Natural killer cell (primary cell): Measurements from ENCODE around the gene NEDD4L. TPM values are rescaled to one million over a fixed set of nuclear protein-coding genes. Genes with fewer than 3 reads are reported as not detected.

ENCODE experiments used
- ATAC-seq, 3 donors: fragments of 150-1000 bp in 2 of 3; fragments of 200-7000 bp in 1 of 3; cut with Tn5 transposase; 1 replicate in 1 of 3; 2 replicates in 2 of 3; pipeline ENCODE4 v1.10.0; 2021; ENCODE audit warnings: mild to moderate bottlenecking in 2 of 3, moderate library complexity in 2 of 3
- DNase-seq, 2 donors: peaks; one replicate each; pipeline versions ENCODE4 v3.0.0 to v3.0.0-alpha.2; 2013 to 2021; ENCODE audit warnings: mixed read lengths in 1 of 2
- H3K27ac ChIP-seq: one replicate; pipeline ENCODE4 v1.5.1; 2013; ENCODE audit warnings: mild to moderate bottlenecking, low read length
- H3K27me3 ChIP-seq: one replicate; pipeline ENCODE4 v1.6.1; 2013; ENCODE audit warnings: low read length; ENCODE audit not compliant: control insufficient read depth, insufficient read depth
- H3K36me3 ChIP-seq: one replicate; pipeline ENCODE4 v1.6.1; 2013; ENCODE audit warnings: low read length; ENCODE audit not compliant: control insufficient read depth, insufficient read depth
- H3K4me1 ChIP-seq: one replicate; pipeline ENCODE4 v1.6.1; 2013; ENCODE audit warnings: low read length; ENCODE audit not compliant: control insufficient read depth, insufficient read depth
- H3K4me3 ChIP-seq: one replicate; pipeline ENCODE4 v1.5.1; 2013; ENCODE audit warnings: low read length
- H3K9me3 ChIP-seq: one replicate; pipeline ENCODE4 v1.6.1; 2013; ENCODE audit warnings: low read length; ENCODE audit not compliant: control insufficient read depth, insufficient read depth
- H3K27ac Mint-ChIP-seq, 2 donors: one replicate each; pipeline ENCODE4 v1.8.0; 2022; ENCODE audit warnings: mild to moderate bottlenecking in 2 of 2, mixed read lengths in 2 of 2, moderate library complexity in 1 of 2
- H3K27me3 Mint-ChIP-seq, 2 donors: one replicate each; pipeline ENCODE4 v1.8.0; 2022; ENCODE audit warnings: low read depth in 2 of 2, mixed read lengths in 2 of 2
- H3K36me3 Mint-ChIP-seq: one replicate; pipeline ENCODE4 v1.8.0; 2022; ENCODE audit warnings: mixed read lengths
- H3K4me1 Mint-ChIP-seq, 2 donors: one replicate each; pipeline ENCODE4 v1.8.0; 2022; ENCODE audit warnings: mixed read lengths in 2 of 2
- H3K4me3 Mint-ChIP-seq: one replicate; pipeline ENCODE4 v1.8.0; 2022; ENCODE audit warnings: mild to moderate bottlenecking, moderate library complexity, mixed read lengths
- H3K9me3 Mint-ChIP-seq, 2 donors: one replicate each; pipeline ENCODE4 v1.8.0; 2022; ENCODE audit warnings: mixed read lengths in 2 of 2
- CTCF ChIP-seq: fragments of 200-600 bp; IDR thresholded peaks from one replicate; pipeline ENCODE4 v1.8.0; 2022; ENCODE audit warnings: antibody characterized with exemption
- WGBS: methylation state at CpG from one replicate; pipeline ENCODE4 v1.1.7; 2013; ENCODE audit warnings: missing lambda C conversion rate; ENCODE audit not compliant: insufficient coverage; 5-methylcytosine and 5-hydroxymethylcytosine counted together
- intact Hi-C: fragments of 100-400 bp; cut with micrococcal nuclease; formaldehyde crosslinking; loops from one replicate; pipeline ENCODE4 v1.14.2; 2022
- total RNA-seq, 4 donors: library from RNA; stranded (reverse); fragments of 120-200 nt in 1 of 4; gene quantifications; one replicate each; pipeline versions ENCODE4 v1.2.3 to v1.2.4, GENCODE V29; 2013 to 2022

Gene NEDD4L
- total RNA-seq, 3 donors from 2014 or later (not counting 1 experiment from before 2014, with no cell fraction given), result 3.4 to 15.3 (median 14.3) TPM

DNA sequence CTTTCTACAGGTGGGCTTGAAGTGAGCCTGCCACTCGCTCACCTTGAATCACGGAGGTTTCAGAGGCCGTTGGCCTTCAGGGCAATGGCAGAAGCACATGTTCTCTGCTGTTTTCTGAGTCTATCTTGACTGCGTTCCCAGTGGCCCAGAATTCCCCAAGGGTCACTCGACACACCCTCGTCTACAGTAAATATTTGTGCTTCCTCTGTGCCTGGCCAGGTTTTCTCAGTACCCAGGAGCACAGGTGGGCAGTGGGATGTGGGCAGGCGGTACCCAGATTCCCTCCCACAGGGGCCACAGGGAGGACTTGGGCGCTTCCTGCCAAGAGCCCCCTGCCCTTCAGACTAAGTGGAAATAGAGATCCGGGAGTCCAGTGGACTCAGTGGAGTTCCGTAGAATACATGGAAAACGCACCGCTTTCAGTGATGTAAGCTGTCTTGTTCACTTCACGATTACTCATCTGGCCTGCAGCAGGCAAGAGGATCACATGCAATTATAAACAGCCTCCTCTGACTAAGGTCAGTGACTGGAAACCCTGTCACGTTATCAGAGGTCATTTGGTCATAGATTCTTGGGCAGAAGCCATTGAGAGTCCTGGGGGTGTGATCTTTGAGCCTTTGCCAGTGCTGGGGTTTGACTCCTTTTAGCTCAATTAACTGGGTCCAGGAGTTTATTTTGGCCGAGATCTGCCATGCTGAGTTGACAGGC is 179.8 kb downstream of the NEDD4L start:
- peaks cover 3 to 14% of the 10 kb centered on the region in 2 donors for H3K27me3 Mint-ChIP-seq
- H3K4me1 ChIP-seq, result no peaks in the 10 kb centered on the region
- H3K27me3 ChIP-seq, result no peaks in the 10 kb centered on the region
- H3K9me3 ChIP-seq, result no peaks in the 10 kb centered on the region
- H3K9me3 Mint-ChIP-seq, result no peaks in the 10 kb centered on the region
- no peak overlapping the region for H3K27ac Mint-ChIP-seq
- DNase-seq (no peak), ATAC-seq (no peak)
- H3K4me3 ChIP-seq, result no peak overlapping the region
- H3K27ac ChIP-seq, result no peak overlapping the region
- H3K36me3 ChIP-seq, result no peaks in the 10 kb centered on the region
- no peaks in the 10 kb centered on the region for H3K4me1 Mint-ChIP-seq
- no peak overlapping the region for H3K4me3 Mint-ChIP-seq
- TF ChIP-seq CTCF, result no peak
- 85% methylated on average over 15 of the region's 15 CpGs for WGBS
- intact Hi-C loops, result no loop called here
- no peaks in the 10 kb centered on the region for H3K36me3 Mint-ChIP-seq

DNA sequence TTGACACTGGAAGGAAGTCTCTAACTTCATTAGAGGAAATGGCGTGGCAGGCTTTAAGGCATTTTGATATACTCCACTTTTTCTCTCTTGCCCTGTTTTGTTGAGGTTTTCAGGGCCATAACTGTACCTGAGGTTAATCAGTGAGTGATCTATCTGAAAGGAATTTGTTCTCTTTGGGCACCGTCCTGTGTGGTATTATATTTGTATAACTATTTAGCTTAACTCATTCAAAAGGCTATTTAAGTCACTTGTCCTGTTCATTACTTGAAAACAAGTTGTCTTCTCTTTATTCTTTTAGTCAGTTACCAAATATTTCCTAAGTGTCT is 180.4 kb downstream of the NEDD4L start:
- no peak overlapping the region for H3K27ac ChIP-seq
- Mint-ChIP-seq H3K27me3 (peaks cover 3 to 11% of the 10 kb centered on the region in 2 donors), H3K9me3 (no peaks in the 10 kb centered on the region), H3K27ac (no peak overlapping the region), H3K36me3 (no peaks in the 10 kb centered on the region), H3K4me1 (no peaks in the 10 kb centered on the region), H3K4me3 (no peak overlapping the region)
- intact Hi-C loops, result no loop called here
- no peak for TF ChIP-seq CTCF
- DNase-seq (no peak), ATAC-seq (no peak)
- no peaks in the 10 kb centered on the region for H3K4me1 ChIP-seq
- 88% methylated on average over 1 of the region's 2 CpGs for WGBS
- no peak overlapping the region for H3K4me3 ChIP-seq
- no peaks in the 10 kb centered on the region for H3K36me3 ChIP-seq
- no peaks in the 10 kb centered on the region for H3K27me3 ChIP-seq
- H3K9me3 ChIP-seq, result no peaks in the 10 kb centered on the region

DNA sequence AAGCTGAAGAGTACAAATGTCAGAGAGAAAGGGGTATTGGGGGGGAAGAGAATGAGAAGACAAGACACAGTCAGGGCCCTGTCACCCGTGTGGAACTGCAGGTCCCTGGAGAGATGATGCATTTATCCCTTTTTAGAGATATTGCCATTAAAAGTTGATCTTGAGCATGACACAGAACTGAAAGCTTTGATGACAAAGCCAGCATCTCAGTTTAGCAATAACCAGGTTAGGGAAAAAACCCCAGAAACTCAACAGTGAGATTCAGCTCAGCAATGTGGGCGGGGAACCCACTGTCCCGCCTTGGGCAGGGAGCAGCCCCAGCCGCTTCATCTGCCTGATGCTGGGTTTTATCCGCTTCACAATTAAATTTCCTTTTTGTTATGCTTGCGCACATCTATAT is 181.1 kb downstream of the NEDD4L start:
- Histone ChIP-seq H3K36me3 (no peaks in the 10 kb centered on the region), H3K4me1 (no peaks in the 10 kb centered on the region), H3K27ac (no peak overlapping the region), H3K4me3 (no peak overlapping the region), H3K27me3 (no peaks in the 10 kb centered on the region), H3K9me3 (no peaks in the 10 kb centered on the region)
- no peaks in the 10 kb centered on the region for H3K4me1 Mint-ChIP-seq
- H3K9me3 Mint-ChIP-seq, result no peaks in the 10 kb centered on the region
- H3K27ac Mint-ChIP-seq, result no peak overlapping the region
- TF ChIP-seq CTCF, result no peak
- H3K36me3 Mint-ChIP-seq, result no peaks in the 10 kb centered on the region
- no peak for ATAC-seq
- 84% methylated on average over 6 of the region's 6 CpGs for WGBS
- no peak for DNase-seq
- H3K4me3 Mint-ChIP-seq, result no peak overlapping the region
- H3K27me3 Mint-ChIP-seq, result peaks cover 3 to 11% of the 10 kb centered on the region in 2 donors
- intact Hi-C loops, result no loop called here

- intact Hi-C loops, result no loop called here
Measured at GRCh38 chr18:58226429-58226828, 182.4 kb downstream of the NEDD4L start.

More at GRCh38 chr18:58226429-58226828, 182.4 kb downstream of the NEDD4L start:
- H3K4me3 Mint-ChIP-seq, result no peak overlapping the region
- H3K27me3 Mint-ChIP-seq, result peaks cover 3 to 11% of the 10 kb centered on the region in 2 donors
- H3K9me3 Mint-ChIP-seq, result no peaks in the 10 kb centered on the region
- Histone ChIP-seq H3K36me3 (no peaks in the 10 kb centered on the region), H3K27me3 (no peaks in the 10 kb centered on the region), H3K4me1 (no peaks in the 10 kb centered on the region), H3K4me3 (no peak overlapping the region), H3K9me3 (no peaks in the 10 kb centered on the region), H3K27ac (no peak overlapping the region)
- no peaks in the 10 kb centered on the region for H3K4me1 Mint-ChIP-seq
- DNase-seq (no peak), ATAC-seq (no peak)
- 61% methylated on average over 1 of the region's 3 CpGs for WGBS
- TF ChIP-seq CTCF, result no peak
- H3K36me3 Mint-ChIP-seq, result no peaks in the 10 kb centered on the region
- no peak overlapping the region for H3K27ac Mint-ChIP-seq
